ENCODE data around the gene GYPB. TPM values are rescaled to one million over a fixed set of nuclear protein-coding genes. Genes with fewer than 3 reads are reported as not detected.

The GYPB gene
- not detected in 5 replicates for total RNA-seq (2022; extraction: Qiagen RNA extraction; ENCODE audit: low read depth)

DNA sequence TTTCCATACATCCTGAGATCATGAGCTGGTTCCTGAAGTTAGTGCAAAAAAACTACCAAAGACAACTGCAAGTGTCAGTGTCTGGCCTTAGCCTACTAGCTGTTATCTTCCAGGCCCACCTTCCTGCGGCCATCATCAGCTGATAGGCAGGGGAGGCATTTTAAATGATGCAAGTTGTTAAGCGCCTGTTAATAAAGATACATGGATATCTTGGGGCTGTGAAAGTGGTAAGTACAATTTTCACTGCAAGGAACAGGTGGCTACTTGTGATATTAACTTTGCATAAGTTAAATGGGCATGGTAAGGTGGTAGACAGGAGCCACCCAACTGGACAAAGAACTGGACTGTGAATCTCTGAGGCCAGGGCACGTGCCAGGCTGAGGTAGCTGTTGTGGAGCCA is at the start of gene GYPB:
Gene GYPB (minus strand): TSS at position 104 of the 400 bp plus-strand sequence. CDS start 93 bp downstream, at position 11.

Other genes with a start within 250 kb of the GYPB start
- not detected in 5 replicates for gene GYPE, start 113.8 kb downstream of the GYPB start, total RNA-seq (2022; extraction: Qiagen RNA extraction; ENCODE audit: low read depth)
- gene GYPA, start 121.3 kb upstream of the GYPB start, total RNA-seq (2022; extraction: Qiagen RNA extraction; ENCODE audit: low read depth): not detected in 5 replicates